Spinal cord (tissue), 10 donors: ENCODE results near the gene UQCR10. TPM values are rescaled to one million over a fixed set of nuclear protein-coding genes. Genes with fewer than 3 reads are reported as not detected.

Source experiments
- DNase-seq, 6 donors: peaks; one replicate each; pipeline versions ENCODE4 v3.0.0 to v3.0.0-alpha.2; 2013 to 2015; ENCODE audit warnings: low spot score in 6 of 6, low read depth in 4 of 6
- H3K27ac ChIP-seq: one replicate; pipeline ENCODE4 v1.5.1; 2013; ENCODE audit warnings: low read depth, low read length, control low read depth
- H3K27me3 ChIP-seq: one replicate; pipeline ENCODE4 v1.6.1; 2013; ENCODE audit warnings: low read length; ENCODE audit not compliant: control insufficient read depth, insufficient read depth
- H3K36me3 ChIP-seq: one replicate; pipeline ENCODE4 v1.6.1; 2013; ENCODE audit warnings: low read length; ENCODE audit not compliant: control insufficient read depth, insufficient read depth
- H3K4me1 ChIP-seq: one replicate; pipeline ENCODE4 v1.6.1; 2013; ENCODE audit warnings: low read length; ENCODE audit not compliant: control insufficient read depth, insufficient read depth
- H3K4me3 ChIP-seq: one replicate; pipeline ENCODE4 v1.5.1; 2013; ENCODE audit warnings: low read depth, low read length, control low read depth
- H3K9me3 ChIP-seq: one replicate; pipeline ENCODE4 v1.6.1; 2013; ENCODE audit warnings: low read length; ENCODE audit not compliant: control insufficient read depth, insufficient read depth
- WGBS: methylation state at CpG from one replicate; pipeline ENCODE4 v1.1.5; 2013; ENCODE audit warnings: missing lambda C conversion rate; ENCODE audit not compliant: insufficient coverage; 5-methylcytosine and 5-hydroxymethylcytosine counted together
- polyA plus RNA-seq, 2 donors: library from polyadenylated mRNA; unstranded; fragments of 120-200 nt; gene quantifications; one replicate each; pipeline ENCODE4 v1.2.1, GENCODE V29; 2013; ENCODE audit not compliant: insufficient read length in 2 of 2
- total RNA-seq, 2 donors: library from RNA; depleted of rRNA in 1 of 2; stranded (reverse); fragments of 120-200 nt in 1 of 2; fragments of >200 nt in 1 of 2; gene quantifications; one replicate each; pipeline versions ENCODE4 v1.2.3 to v1.2.4, GENCODE V29; 2013 to 2014
- donor health status: healthy.

UQCR10 gene
- total and polyA plus RNA-seq, 4 donors = 90.9 to 208 (median 180) TPM

DNA sequence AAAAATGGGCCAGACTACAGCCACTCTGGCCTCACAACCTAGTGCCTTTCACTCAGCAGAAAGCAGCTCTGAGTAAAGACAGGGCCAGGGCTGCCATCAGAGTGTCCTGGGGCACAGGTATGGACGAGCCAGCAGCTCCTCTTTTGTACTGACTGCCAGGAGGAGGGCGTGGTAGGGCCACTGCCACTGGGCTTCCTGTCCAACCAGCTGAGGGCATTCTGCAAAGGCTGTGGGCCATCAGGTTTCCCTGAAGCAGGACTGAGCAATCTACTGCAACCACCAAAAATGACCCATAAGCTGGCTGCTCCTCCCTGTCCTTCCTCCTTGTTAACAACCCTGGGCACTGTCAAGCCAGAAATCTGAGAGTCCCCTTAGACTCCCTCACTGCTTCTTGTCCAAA, 37.8 kb downstream of the UQCR10 start:
- H3K4me3 ChIP-seq = no peak overlapping the region
- H3K4me1 ChIP-seq = no peaks in the 10 kb centered on the region
- H3K27me3 ChIP-seq = no peaks in the 10 kb centered on the region
- no peak for DNase-seq
- 95% methylated on average over 2 of the region's 2 CpGs for WGBS
- no peaks in the 10 kb centered on the region for H3K9me3 ChIP-seq
- H3K27ac ChIP-seq = no peak overlapping the region
- peaks cover 81% of the 10 kb centered on the region for H3K36me3 ChIP-seq

DNA sequence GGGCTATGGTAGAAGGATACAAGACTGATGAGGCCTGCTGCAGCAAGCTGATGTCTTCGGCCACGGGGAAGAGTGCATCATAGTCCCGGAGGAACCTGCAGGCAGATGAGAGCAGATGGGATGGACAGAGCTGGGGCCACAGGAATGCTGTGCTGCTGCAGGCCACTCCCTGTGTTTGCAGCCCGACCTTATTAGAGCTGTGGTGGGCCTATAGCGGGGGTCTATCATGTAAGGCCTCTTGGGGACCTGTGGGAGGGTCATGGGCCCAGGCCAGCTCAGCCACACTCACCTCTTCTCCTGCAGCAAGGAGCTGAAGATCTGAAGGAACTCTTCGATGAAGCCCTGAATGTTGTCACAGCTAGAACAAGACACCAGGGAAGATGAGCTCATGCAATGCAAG, 39.0 kb downstream of the UQCR10 start:
- peaks cover 80% of the 10 kb centered on the region for H3K36me3 ChIP-seq
- WGBS = 87% methylated on average over 6 of the region's 6 CpGs
- no peak overlapping the region for H3K27ac ChIP-seq
- H3K4me3 ChIP-seq = no peak overlapping the region
- no peak for DNase-seq
- H3K9me3 ChIP-seq = no peaks in the 10 kb centered on the region
- H3K4me1 ChIP-seq = no peaks in the 10 kb centered on the region
- no peaks in the 10 kb centered on the region for H3K27me3 ChIP-seq

DNA sequence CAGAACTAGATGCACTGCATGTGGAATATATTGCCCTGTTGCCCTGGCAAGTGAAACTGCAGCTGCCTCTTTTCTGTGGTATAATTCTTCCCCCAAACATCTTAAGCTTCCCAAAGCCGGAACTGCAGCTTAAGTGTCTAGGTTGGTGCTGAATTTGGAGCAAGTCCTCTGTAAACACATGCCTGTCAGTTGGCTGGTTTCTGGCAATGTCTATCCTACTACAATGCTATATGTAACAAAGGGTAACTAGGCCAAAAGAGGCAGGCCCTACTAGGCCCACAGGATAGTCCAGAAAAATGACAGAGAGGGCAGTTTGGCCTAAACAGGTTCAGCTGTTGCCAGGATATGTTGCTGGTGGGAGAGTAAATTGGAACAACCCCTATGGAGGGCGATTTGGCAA, 43.0 kb downstream of the UQCR10 start:
- WGBS = no CpG with 5 or more reads among the region's 2 CpGs
- no peaks in the 10 kb centered on the region for H3K9me3 ChIP-seq
- H3K4me1 ChIP-seq = peaks cover 11% of the 10 kb centered on the region
- H3K27ac ChIP-seq = no peak overlapping the region
- H3K4me3 ChIP-seq = no peak overlapping the region
- peak in 2 of 6 donors; percentile 60 to 67 for DNase-seq
- H3K27me3 ChIP-seq = no peaks in the 10 kb centered on the region
- peaks cover 75% of the 10 kb centered on the region for H3K36me3 ChIP-seq

DNA sequence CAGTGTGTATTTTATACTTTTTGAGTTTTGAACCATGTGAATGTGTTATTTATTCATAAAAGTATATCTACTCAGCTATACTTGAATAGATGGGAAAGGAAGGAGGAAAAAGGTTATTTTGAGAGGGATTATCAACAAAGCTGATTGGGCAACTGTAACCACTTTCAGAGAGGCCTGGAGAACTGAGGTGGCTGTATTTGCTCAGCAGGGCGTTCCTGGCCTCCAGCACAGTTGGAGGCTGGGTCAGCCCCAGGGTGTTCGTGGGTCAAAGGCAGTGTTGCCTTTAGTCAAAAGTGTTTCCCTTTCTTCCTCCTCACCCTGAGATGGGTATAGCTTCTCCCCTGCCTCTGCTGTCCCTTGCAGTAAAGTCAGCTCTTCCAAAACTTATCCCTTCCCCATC, 44.2 kb downstream of the UQCR10 start:
- Histone ChIP-seq H3K27ac (no peak overlapping the region), H3K27me3 (no peaks in the 10 kb centered on the region), H3K36me3 (peaks cover 71% of the 10 kb centered on the region), H3K4me1 (peaks cover 19% of the 10 kb centered on the region), H3K9me3 (no peaks in the 10 kb centered on the region), H3K4me3 (no peak overlapping the region)
- DNase-seq = no peak
- 73% methylated on average over 2 of the region's 2 CpGs for WGBS

DNA sequence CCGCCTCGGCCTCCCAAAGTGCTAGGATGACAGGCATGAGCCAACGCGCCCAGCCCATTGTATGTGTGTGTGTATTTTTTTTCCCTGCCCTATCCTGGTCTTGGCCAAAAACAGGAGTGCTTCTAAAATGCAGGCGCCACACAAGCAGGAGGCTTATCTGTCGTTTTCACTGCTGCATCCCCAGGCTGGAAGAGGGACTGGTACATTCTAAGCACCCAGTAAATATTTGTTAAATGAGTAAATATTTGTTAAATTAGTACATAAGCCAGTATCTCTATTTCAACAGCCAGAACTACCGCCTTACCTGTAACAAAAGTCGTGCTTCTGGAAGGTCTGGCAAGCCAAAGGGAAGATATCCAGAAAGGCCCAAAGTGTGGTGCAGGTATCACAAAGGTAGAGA, 46.0 kb downstream of the UQCR10 start:
- no peak overlapping the region for H3K4me3 ChIP-seq
- DNase-seq = no peak
- H3K27me3 ChIP-seq = no peaks in the 10 kb centered on the region
- peaks cover 30% of the 10 kb centered on the region for H3K4me1 ChIP-seq
- no peaks in the 10 kb centered on the region for H3K9me3 ChIP-seq
- H3K27ac ChIP-seq = no peak overlapping the region
- H3K36me3 ChIP-seq = peaks cover 63% of the 10 kb centered on the region
- whole genome bisulfite sequencing = 100% methylated on average over 3 of the region's 8 CpGs

DNA sequence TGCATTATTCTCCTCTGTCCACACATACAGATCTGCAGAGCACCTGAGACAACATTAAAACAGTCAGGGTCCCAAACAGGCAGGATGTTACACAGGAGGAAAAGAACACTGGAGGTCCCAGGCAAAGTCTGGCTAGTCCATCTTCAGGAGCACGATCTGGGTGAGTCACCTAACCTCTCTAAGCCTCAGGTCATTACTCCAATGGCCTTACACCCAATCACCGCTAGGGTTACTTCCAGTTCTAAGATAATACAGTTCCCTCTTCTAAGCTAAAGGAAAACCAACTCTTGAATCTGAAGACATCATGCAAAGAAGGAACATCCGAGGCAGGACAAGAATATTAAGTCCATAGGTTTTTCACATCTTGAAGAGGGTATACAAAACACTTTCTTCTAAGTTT, 46.4 kb downstream of the UQCR10 start:
- no peak overlapping the region for H3K27ac ChIP-seq
- peaks cover 58% of the 10 kb centered on the region for H3K36me3 ChIP-seq
- H3K4me3 ChIP-seq = no peak overlapping the region
- no peak for DNase-seq
- H3K4me1 ChIP-seq = peaks cover 30% of the 10 kb centered on the region
- no peaks in the 10 kb centered on the region for H3K9me3 ChIP-seq
- no peaks in the 10 kb centered on the region for H3K27me3 ChIP-seq
- WGBS = 94% methylated on average over 2 of the region's 3 CpGs

DNA sequence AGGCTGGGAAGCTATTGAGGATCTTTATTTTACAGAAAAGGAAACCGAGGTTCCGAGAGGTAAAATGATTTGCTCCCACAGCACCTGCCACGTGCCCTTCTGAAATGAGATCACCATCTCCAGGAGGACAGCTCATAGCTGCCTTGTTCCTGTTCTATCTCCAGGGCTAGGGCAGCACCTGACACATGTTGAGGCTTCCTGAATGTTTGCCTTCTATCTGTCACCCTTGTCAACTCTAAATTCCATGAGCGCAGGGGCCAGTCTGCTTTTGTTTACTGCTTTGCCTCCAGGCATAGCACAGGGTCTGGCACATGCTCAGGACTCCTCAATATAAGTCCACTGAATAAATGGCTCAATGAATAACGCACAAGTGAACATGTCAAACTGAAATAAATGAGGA, 46.8 kb downstream of the UQCR10 start:
- Histone ChIP-seq H3K27me3 (no peaks in the 10 kb centered on the region), H3K36me3 (peaks cover 61% of the 10 kb centered on the region), H3K4me1 (peaks cover 35% of the 10 kb centered on the region), H3K27ac (no peak overlapping the region), H3K4me3 (no peak overlapping the region), H3K9me3 (no peaks in the 10 kb centered on the region)
- no peak for DNase-seq
- WGBS = 78% methylated on average over 4 of the region's 5 CpGs

DNA sequence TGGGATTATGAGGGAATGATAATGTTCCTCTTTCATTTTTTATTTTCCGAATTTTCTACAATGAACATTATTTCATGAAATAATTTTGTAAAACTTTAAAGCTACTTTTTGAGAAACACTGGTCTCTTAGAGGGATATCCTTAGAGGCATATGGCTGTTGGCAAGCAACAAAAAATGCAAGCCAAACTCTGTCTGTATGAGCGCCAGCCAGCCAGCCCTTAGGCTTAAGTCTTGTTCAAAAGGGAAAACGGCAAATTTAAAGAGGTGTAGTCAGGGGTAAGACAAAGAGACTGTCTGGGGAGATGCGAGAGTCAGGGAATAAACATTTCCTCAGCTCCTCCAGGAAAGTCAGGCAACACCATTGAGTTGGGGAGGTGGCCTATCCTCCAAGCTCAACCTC, 48.4 kb downstream of the UQCR10 start:
- Histone ChIP-seq H3K36me3 (peaks cover 69% of the 10 kb centered on the region), H3K27ac (peak overlapping the region; percentile 10), H3K4me3 (no peak overlapping the region), H3K27me3 (no peaks in the 10 kb centered on the region), H3K4me1 (peaks cover 35% of the 10 kb centered on the region), H3K9me3 (no peaks in the 10 kb centered on the region)
- DNase-seq = peak in 2 of 6 donors; percentile 4 to 91
- 46% methylated on average over 3 of the region's 4 CpGs for WGBS

DNA sequence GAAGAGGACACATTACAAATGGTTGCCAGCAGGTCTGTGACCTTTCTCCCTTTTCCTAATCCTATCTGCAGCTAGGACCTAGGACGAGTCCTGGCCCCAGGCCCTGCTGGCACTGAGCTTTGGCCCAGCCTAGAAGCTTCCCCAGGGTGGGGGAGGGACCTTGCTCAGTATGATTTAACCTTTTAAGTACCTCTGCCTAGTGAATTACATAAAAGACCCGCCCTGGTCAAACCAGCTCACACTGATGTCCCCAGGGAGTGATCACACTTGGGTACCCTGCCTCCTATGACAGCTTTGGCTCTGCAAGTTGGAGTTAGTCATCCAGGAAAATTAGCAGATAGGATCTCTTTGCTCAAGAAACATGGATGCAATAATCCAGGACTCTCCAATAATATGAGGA, 49.0 kb downstream of the UQCR10 start:
- H3K36me3 ChIP-seq = peaks cover 69% of the 10 kb centered on the region
- no peaks in the 10 kb centered on the region for H3K9me3 ChIP-seq
- peaks cover 35% of the 10 kb centered on the region for H3K4me1 ChIP-seq
- no peak overlapping the region for H3K4me3 ChIP-seq
- DNase-seq = peak in 2 of 6 donors; percentile 31 to 82
- no peaks in the 10 kb centered on the region for H3K27me3 ChIP-seq
- 83% methylated on average over 1 of the region's 2 CpGs for WGBS
- H3K27ac ChIP-seq = peak overlapping the region; percentile 10

DNA sequence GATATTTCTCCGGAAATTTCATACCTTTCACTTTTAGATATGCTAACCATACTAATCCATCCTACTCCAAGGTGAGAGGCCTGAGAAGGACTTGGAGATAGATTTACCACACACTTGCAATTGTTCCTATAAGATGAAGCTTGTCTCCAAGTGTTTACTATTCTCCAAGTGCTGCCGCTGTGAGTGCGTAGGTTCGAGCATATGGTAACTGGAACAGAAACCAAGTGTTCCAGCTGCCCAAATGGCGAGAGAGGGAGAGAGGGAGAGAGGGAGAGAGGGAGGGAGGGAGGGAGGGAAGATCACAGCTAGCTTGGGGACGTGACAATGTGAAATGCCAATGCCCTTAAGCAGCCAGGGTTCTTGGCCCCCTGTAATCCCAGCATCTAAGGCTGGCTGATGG, 49.4 kb downstream of the UQCR10 start:
- peaks cover 69% of the 10 kb centered on the region for H3K36me3 ChIP-seq
- peaks cover 35% of the 10 kb centered on the region for H3K4me1 ChIP-seq

More for the DNA sequence above, 49.4 kb downstream of the UQCR10 start:
- Histone ChIP-seq H3K4me3 (no peak overlapping the region), H3K9me3 (no peaks in the 10 kb centered on the region), H3K27ac (no peak overlapping the region), H3K27me3 (no peaks in the 10 kb centered on the region)
- peak in 2 of 6 donors; percentile 7 to 89 for DNase-seq
- 53% methylated on average over 5 of the region's 6 CpGs for WGBS
